Breast epithelium (tissue), 3 donors: Measurements from ENCODE around the gene CDC42EP4.

Experiments
- CTCF ChIP-seq, 3 donors: fragments of 450-650 bp; IDR thresholded peaks; one replicate each; pipeline ENCODE4 v1.5.1; 2016 to 2017; ENCODE audit warnings: antibody characterized with exemption in 3 of 3, mild to moderate bottlenecking in 3 of 3, moderate library complexity in 3 of 3
- POLR2A ChIP-seq: fragments of 450-650 bp; IDR thresholded peaks from one replicate; pipeline ENCODE4 v1.6.1; 2016; ENCODE audit warnings: antibody characterized with exemption, mild to moderate bottlenecking, moderate library complexity
- POLR2AphosphoS5 ChIP-seq, 3 donors: sonication (generic); formaldehyde crosslinking; IDR thresholded peaks; one replicate each; pipeline ENCODE4 v1.6.1; 2017; ENCODE audit warnings: antibody characterized with exemption in 3 of 3

DNA sequence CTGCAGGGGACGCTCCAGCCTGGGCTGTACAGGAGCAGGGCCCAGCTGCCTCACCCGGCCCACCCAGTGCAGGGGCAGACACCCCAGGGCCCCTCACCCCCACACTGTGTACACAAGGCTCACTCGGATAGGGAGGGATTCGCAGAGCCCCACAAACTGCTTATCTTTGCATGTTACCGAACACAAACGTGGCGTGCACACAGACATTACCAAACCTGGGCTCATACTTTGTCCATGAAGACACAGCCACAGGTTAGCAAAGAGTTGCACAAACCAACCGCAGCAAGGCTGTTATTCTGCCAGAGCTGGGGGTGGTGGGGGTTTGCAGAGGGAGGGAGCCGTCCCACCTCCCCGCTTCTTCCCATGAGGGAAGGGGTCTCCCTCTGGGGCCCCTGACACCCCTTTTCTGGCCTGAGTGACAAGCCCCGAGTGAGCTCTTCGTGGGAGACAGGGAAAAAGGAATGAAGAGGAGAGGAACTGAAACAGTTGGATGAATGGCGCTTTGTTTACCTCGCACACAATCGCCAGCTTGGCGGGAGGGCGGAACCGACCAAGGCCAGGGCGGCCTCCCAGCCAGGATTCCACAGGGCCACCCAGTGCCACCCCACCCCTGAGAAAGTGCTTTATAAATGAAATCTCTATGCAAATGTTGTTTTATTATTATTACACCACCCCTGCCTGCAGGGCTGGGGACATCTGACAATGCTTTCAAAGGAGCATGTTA, 49.7 kb downstream of the CDC42EP4 start:
- TF ChIP-seq CTCF (IDR thresholded peaks at IDR 0.05) (peak in 1 of 3 donors; percentile 9), POLR2A (no peak), POLR2AphosphoS5 (IDR thresholded peaks at IDR 0.05) (peak in 1 of 3 donors; percentile 17)
